Liver (tissue), 9 donors: ENCODE data around the gene POC1A. TPM values are rescaled to one million over a fixed set of nuclear protein-coding genes. Genes with fewer than 3 reads are reported as not detected.
"Not testable (repeated sequence)": the region's sequence is repeated elsewhere in the genome, so short reads cannot be mapped to it uniquely, and the experiment has no call there.

Experiments
- DNase-seq: peaks from one replicate; pipeline ENCODE4 v3.0.0-alpha.2; 2017; ENCODE audit warnings: low spot score
- H3K27ac ChIP-seq, 2 donors: one replicate each; pipeline ENCODE4 v1.7.0; 2013; ENCODE audit warnings: inconsistent platforms in 2 of 2, low read length in 2 of 2, control low read depth in 1 of 2, low read depth in 1 of 2, mild to moderate bottlenecking in 1 of 2
- H3K27me3 ChIP-seq, 4 donors: one replicate each; pipeline versions ENCODE4 v1.6.1 to v1.7.0; 2013; ENCODE audit warnings: low read length in 3 of 4, inconsistent platforms in 1 of 4, mild to moderate bottlenecking in 1 of 4, moderate library complexity in 1 of 4; ENCODE audit not compliant: control insufficient read depth in 4 of 4, insufficient read depth in 4 of 4
- H3K36me3 ChIP-seq, 4 donors: one replicate each; pipeline versions ENCODE4 v1.6.1 to v1.7.0; 2013; ENCODE audit warnings: low read length in 3 of 4, mild to moderate bottlenecking in 3 of 4, low read depth in 1 of 4, moderate library complexity in 1 of 4; ENCODE audit not compliant: control insufficient read depth in 4 of 4, insufficient read depth in 3 of 4
- H3K4me1 ChIP-seq, 4 donors: one replicate each; pipeline versions ENCODE4 v1.6.1 to v1.7.0; 2013; ENCODE audit warnings: low read length in 3 of 4, mild to moderate bottlenecking in 3 of 4, moderate library complexity in 1 of 4; ENCODE audit not compliant: control insufficient read depth in 4 of 4, insufficient read depth in 4 of 4
- H3K4me3 ChIP-seq, 3 donors: one replicate each; pipeline versions ENCODE4 v1.6.1 to v1.7.0; 2013; ENCODE audit warnings: low read length in 3 of 3, control low read depth in 1 of 3, low read depth in 1 of 3, mild to moderate bottlenecking in 1 of 3
- H3K9ac ChIP-seq, 2 donors: one replicate each; pipeline ENCODE4 v1.7.0; 2013; ENCODE audit warnings: low read length in 2 of 2, mild to moderate bottlenecking in 2 of 2, moderate library complexity in 2 of 2, control low read depth in 1 of 2, low read depth in 1 of 2
- H3K9me3 ChIP-seq, 4 donors: one replicate each; pipeline versions ENCODE4 v1.6.1 to v1.7.0; 2013; ENCODE audit warnings: low read length in 3 of 4; ENCODE audit not compliant: control insufficient read depth in 4 of 4
- ATF3 ChIP-seq: IDR thresholded peaks from 2 replicates; pipeline ENCODE4 v1.6.1; 2016; ENCODE audit warnings: antibody characterized with exemption
- CTCF ChIP-seq: fragments of 150-350 bp; IDR thresholded peaks from 2 replicates; pipeline ENCODE4 v1.5.1; 2017; ENCODE audit warnings: improper control_type of control experiment, low read depth, low read length; ENCODE audit not compliant: missing input control
- EGR1 ChIP-seq, 2 donors: IDR thresholded peaks; 2 replicates each; pipeline ENCODE4 v1.6.1; 2016 to 2018; ENCODE audit warnings: antibody characterized with exemption in 2 of 2, low read depth in 2 of 2
- FOXA1 ChIP-seq: IDR thresholded peaks from 2 replicates; pipeline ENCODE4 v1.6.1; 2016; ENCODE audit warnings: antibody characterized with exemption
- FOXA2 ChIP-seq: IDR thresholded peaks from 2 replicates; pipeline ENCODE4 v1.6.1; 2016; ENCODE audit warnings: antibody characterized with exemption
- GABPA ChIP-seq, 2 donors: IDR thresholded peaks in 1 of 2; conservative IDR thresholded peaks in 1 of 2; 2 replicates each; pipeline ENCODE4 v1.6.1; 2016; ENCODE audit warnings: antibody characterized with exemption in 2 of 2, mild to moderate bottlenecking in 1 of 2, moderate library complexity in 1 of 2
- HNF4A ChIP-seq, 2 donors: conservative IDR thresholded peaks; 2 replicates each; pipeline ENCODE4 v1.6.1; 2016; ENCODE audit warnings: antibody characterized with exemption in 2 of 2, mild to moderate bottlenecking in 2 of 2
- HNF4G ChIP-seq: IDR thresholded peaks from 2 replicates; pipeline ENCODE4 v1.6.1; 2016; ENCODE audit warnings: antibody characterized with exemption
- JUND ChIP-seq, 2 donors: IDR thresholded peaks; 2 replicates each; pipeline ENCODE4 v1.6.1; 2016; ENCODE audit warnings: antibody characterized with exemption in 2 of 2
- NR2F2 ChIP-seq: IDR thresholded peaks from 2 replicates; pipeline ENCODE4 v1.6.1; 2016; ENCODE audit warnings: antibody characterized with exemption
- RAD21 ChIP-seq, 2 donors: IDR thresholded peaks; 2 replicates each; pipeline ENCODE4 v1.6.1; 2016; ENCODE audit warnings: antibody characterized with exemption in 2 of 2, mild to moderate bottlenecking in 2 of 2
- RXRA ChIP-seq, 2 donors: IDR thresholded peaks; 2 replicates each; pipeline ENCODE4 v1.6.1; 2017 to 2018; ENCODE audit warnings: antibody characterized with exemption in 2 of 2, mild to moderate bottlenecking in 1 of 2
- SP1 ChIP-seq: IDR thresholded peaks from 2 replicates; pipeline ENCODE4 v1.6.1; 2018; ENCODE audit warnings: antibody characterized with exemption, mild to moderate bottlenecking
- TAF1 ChIP-seq: conservative IDR thresholded peaks from 2 replicates; pipeline ENCODE4 v1.6.1; 2016; ENCODE audit warnings: antibody characterized with exemption, mild to moderate bottlenecking
- YY1 ChIP-seq: IDR thresholded peaks from 2 replicates; pipeline ENCODE4 v1.6.1; 2016; ENCODE audit warnings: antibody characterized with exemption, mild to moderate bottlenecking
- ZBTB33 ChIP-seq: IDR thresholded peaks from 2 replicates; pipeline ENCODE4 v1.6.1; 2016; ENCODE audit warnings: antibody characterized with exemption
- WGBS: extraction: QIAGEN DNeasy Blood & Tissue Kit; methylation state at CpG from one replicate; pipeline ENCODE4 v1.1.7; 2013; 5-methylcytosine and 5-hydroxymethylcytosine counted together
- polyA plus RNA-seq, 2 donors: library from polyadenylated mRNA; stranded (reverse) in 1 of 2; unstranded in 1 of 2; fragments of 200-250 nt in 1 of 2; fragments of >200 nt in 1 of 2; fragmentation: Nextera tagmentation in 1 of 2; extraction: Ambion mirVana in 1 of 2; gene quantifications; one replicate each; pipeline versions ENCODE4 v1.2.1 to v1.2.3, GENCODE V29; 2013 to 2015
- total RNA-seq, 2 donors: library from RNA; depleted of rRNA; stranded (reverse); fragments of >200 nt; gene quantifications; one replicate each; pipeline ENCODE4 v1.2.3, GENCODE V29; 2014
- donor health status: healthy.
- donor health status: healthy.
- donor health status: healthy.
- donor health status: healthy.
- donor health status: healthy.

POC1A gene
- total and polyA plus RNA-seq, 4 donors: 1.4 to 12.7 (median 4.8) TPM

- no peak for DNase-seq
- Histone ChIP-seq H3K36me3 (no peaks in the 10 kb centered on the region), H3K27me3 (no peaks in the 10 kb centered on the region), H3K4me3 (no peak overlapping the region), H3K9me3 (no peaks in the 10 kb centered on the region), H3K9ac (no peak overlapping the region), H3K27ac (no peak overlapping the region), H3K4me1 (peaks cover 0 to 4% (median 2%) of the 10 kb centered on the region in 4 donors)
- WGBS: 94% methylated on average over 6 of the region's 6 CpGs
- TF ChIP-seq HNF4A (conservative IDR thresholded peaks at IDR 0.05): no peak
- TF ChIP-seq TAF1: no peak
- TF ChIP-seq FOXA1: no peak
Observed at GRCh38 chr3:52043750-52044149, 110.5 kb downstream of the POC1A start.

GRCh38 chr3:52043039-52043438 is 111.2 kb downstream of the POC1A start:
- H3K4me1 ChIP-seq, H3K9ac ChIP-seq, DNase-seq, H3K27me3 ChIP-seq, H3K4me3 ChIP-seq, H3K27ac ChIP-seq, H3K9me3 ChIP-seq, H3K36me3 ChIP-seq: not testable (repeated sequence)
- 100% methylated on average over 1 of the region's 1 CpG for WGBS

- 88% methylated on average over 10 of the region's 10 CpGs for WGBS
- H3K9me3 ChIP-seq: no peaks in the 10 kb centered on the region
- peaks cover 0 to 4% (median 2%) of the 10 kb centered on the region in 4 donors for H3K4me1 ChIP-seq
- TF ChIP-seq HNF4A (conservative IDR thresholded peaks at IDR 0.05): no peak
- TF ChIP-seq FOXA1: no peak
- no peak for TF ChIP-seq RXRA (IDR thresholded peaks at IDR 0.05)
- TF ChIP-seq ZBTB33: no peak
- TF ChIP-seq RAD21 (IDR thresholded peaks at IDR 0.05): no peak
- no peak for TF ChIP-seq HNF4G
- TF ChIP-seq EGR1 (IDR thresholded peaks at IDR 0.05; ENCODE audit: low read depth in 2 of 2): no peak
- no peaks in the 10 kb centered on the region for H3K36me3 ChIP-seq
- no peaks in the 10 kb centered on the region for H3K27me3 ChIP-seq
- H3K27ac ChIP-seq: no peak overlapping the region
- no peak overlapping the region for H3K4me3 ChIP-seq
- DNase-seq: no peak
- no peak overlapping the region for H3K9ac ChIP-seq
Observed at GRCh38 chr3:52041118-52041731, 113.0 kb downstream of the POC1A start.

GRCh38 chr3:52040600-52040999 is 113.6 kb downstream of the POC1A start:
- no peaks in the 10 kb centered on the region for H3K36me3 ChIP-seq
- peaks cover 0 to 4% (median 2%) of the 10 kb centered on the region in 4 donors for H3K4me1 ChIP-seq
- TF ChIP-seq RAD21 (IDR thresholded peaks at IDR 0.05) (no peak), HNF4A (conservative IDR thresholded peaks at IDR 0.05) (no peak), TAF1 (no peak), JUND (IDR thresholded peaks at IDR 0.05) (no peak), FOXA2 (no peak), CTCF (no peak), GABPA (IDR thresholded peaks at IDR 0.05 in 1 of 2, conservative IDR thresholded peaks at IDR 0.05 in 1 of 2) (no peak), ATF3 (no peak), NR2F2 (no peak), ZBTB33 (no peak), FOXA1 (no peak), SP1 (no peak), YY1 (no peak)
- H3K27me3 ChIP-seq: no peaks in the 10 kb centered on the region
- H3K27ac ChIP-seq: no peak overlapping the region
- 91% methylated on average over 8 of the region's 8 CpGs for WGBS
- H3K9ac ChIP-seq: no peak overlapping the region
- no peak overlapping the region for H3K4me3 ChIP-seq
- no peaks in the 10 kb centered on the region for H3K9me3 ChIP-seq
- DNase-seq: no peak
